Neuronal stem cell (in vitro differentiated cells): ENCODE results near the gene ZNF841.
"Not testable (repeated sequence)": the region's sequence is repeated elsewhere in the genome, so short reads cannot be mapped to it uniquely, and the experiment has no call there.

Experiments
- DNase-seq: peaks from one replicate; pipeline ENCODE4 v3.0.0-alpha.2; 2013; ENCODE audit warnings: low spot score
- H2AFZ ChIP-seq: one replicate; pipeline ENCODE4 v1.6.1; 2013; ENCODE audit warnings: mild to moderate bottlenecking, low read length, inconsistent platforms
- H2AK5ac ChIP-seq: 2 replicates; pipeline ENCODE4 v1.6.1; 2013; ENCODE audit warnings: low read depth, mild to moderate bottlenecking, inconsistent platforms, low read length, moderate library complexity, mixed read lengths
- H2BK120ac ChIP-seq: 2 replicates; pipeline ENCODE4 v1.6.1; 2013; ENCODE audit warnings: low read depth, mild to moderate bottlenecking, inconsistent platforms, low read length, moderate library complexity, mixed read lengths
- H2BK12ac ChIP-seq: one replicate; pipeline ENCODE4 v1.6.1; 2013; ENCODE audit warnings: low read length, inconsistent platforms
- H2BK15ac ChIP-seq: 2 replicates; pipeline ENCODE4 v1.6.1; 2013; ENCODE audit warnings: mild to moderate bottlenecking, low read length, inconsistent platforms, mixed read lengths
- H2BK5ac ChIP-seq: one replicate; pipeline ENCODE4 v1.6.1; 2013; ENCODE audit warnings: inconsistent platforms, mild to moderate bottlenecking, low read length, moderate library complexity
- H3K14ac ChIP-seq: one replicate; pipeline ENCODE4 v1.6.1; 2013; ENCODE audit warnings: low read length, inconsistent platforms
- H3K18ac ChIP-seq: 2 replicates; pipeline ENCODE4 v1.6.1; 2013; ENCODE audit warnings: low read length, inconsistent platforms
- H3K23ac ChIP-seq: 2 replicates; pipeline ENCODE4 v1.6.1; 2013; ENCODE audit warnings: low read depth, mild to moderate bottlenecking, mixed read lengths, low read length, inconsistent platforms; ENCODE audit not compliant: poor library complexity
- H3K27ac ChIP-seq: replicated peaks from 3 replicates; pipeline ENCODE4 v1.5.1; 2013; ENCODE audit warnings: low read length, inconsistent platforms
- H3K27me3 ChIP-seq, 3 experiments: 2 replicates each; pipeline ENCODE4 v1.6.1; 2013; ENCODE audit warnings: low read length in 3 of 3, mild to moderate bottlenecking in 2 of 3, inconsistent platforms in 1 of 3, low read depth in 1 of 3, mixed read lengths in 1 of 3, moderate library complexity in 1 of 3; ENCODE audit not compliant: control insufficient read depth in 3 of 3, insufficient read depth in 3 of 3
- H3K36me3 ChIP-seq, 2 donors: replicated peaks in 1 of 2; 2 replicates each; pipeline ENCODE4 v1.6.1; 2013; ENCODE audit warnings: low read length in 2 of 2; ENCODE audit not compliant: control insufficient read depth in 2 of 2, insufficient read depth in 2 of 2
- H3K4ac ChIP-seq: 2 replicates; pipeline ENCODE4 v1.6.1; 2013; ENCODE audit warnings: inconsistent platforms, mild to moderate bottlenecking, low read length, moderate library complexity
- H3K4me1 ChIP-seq, 2 donors: 1 replicate in 1 of 2; 2 replicates in 1 of 2; pipeline ENCODE4 v1.6.1; 2013; ENCODE audit warnings: low read length in 2 of 2, low read depth in 1 of 2; ENCODE audit not compliant: control insufficient read depth in 2 of 2, insufficient read depth in 1 of 2
- H3K4me2 ChIP-seq: one replicate; pipeline ENCODE4 v1.6.1; 2013; ENCODE audit warnings: mild to moderate bottlenecking, low read length, inconsistent platforms; ENCODE audit not compliant: insufficient read depth, poor library complexity, severe bottlenecking
- H3K4me3 ChIP-seq, 2 donors: 2 replicates each; pipeline ENCODE4 v1.5.1; 2013; ENCODE audit warnings: low read length in 2 of 2, mild to moderate bottlenecking in 2 of 2, inconsistent platforms in 1 of 2, moderate library complexity in 1 of 2
- H3K79me1 ChIP-seq: one replicate; pipeline ENCODE4 v1.6.1; 2013; ENCODE audit warnings: low read depth, mild to moderate bottlenecking, inconsistent platforms, low read length, moderate library complexity
- H3K9ac ChIP-seq: one replicate; pipeline ENCODE4 v1.6.1; 2013; ENCODE audit warnings: mild to moderate bottlenecking, low read depth, low read length, inconsistent platforms; ENCODE audit not compliant: poor library complexity
- H3K9me3 ChIP-seq, 2 donors: replicated peaks in 1 of 2; 2 replicates each; pipeline versions ENCODE3 to v1.6.1; 2013; ENCODE audit warnings: low read length in 2 of 2, mild to moderate bottlenecking in 2 of 2, inconsistent platforms in 1 of 2, low read depth in 1 of 2, mixed read lengths in 1 of 2, moderate library complexity in 1 of 2; ENCODE audit not compliant: control insufficient read depth in 2 of 2, insufficient read depth in 1 of 2
- H4K8ac ChIP-seq: one replicate; pipeline ENCODE4 v1.6.1; 2013; ENCODE audit warnings: low read depth, mild to moderate bottlenecking, inconsistent platforms, low read length, moderate library complexity
- H4K91ac ChIP-seq: one replicate; pipeline ENCODE4 v1.6.1; 2013; ENCODE audit warnings: low read length, low read depth, mild to moderate bottlenecking, inconsistent platforms; ENCODE audit not compliant: poor library complexity
- WGBS, 2 donors: extraction: QIAGEN DNeasy Blood & Tissue Kit; methylation state at CpG; one replicate each; pipeline ENCODE4 v1.1.7; 2013; ENCODE audit warnings: missing lambda C conversion rate in 2 of 2, mixed read lengths in 1 of 2; ENCODE audit not compliant: insufficient read length in 2 of 2, insufficient replicate concordance in 1 of 2; ENCODE audit errors: extremely low coverage in 2 of 2; 5-methylcytosine and 5-hydroxymethylcytosine counted together

Gene ZNF841

DNA sequence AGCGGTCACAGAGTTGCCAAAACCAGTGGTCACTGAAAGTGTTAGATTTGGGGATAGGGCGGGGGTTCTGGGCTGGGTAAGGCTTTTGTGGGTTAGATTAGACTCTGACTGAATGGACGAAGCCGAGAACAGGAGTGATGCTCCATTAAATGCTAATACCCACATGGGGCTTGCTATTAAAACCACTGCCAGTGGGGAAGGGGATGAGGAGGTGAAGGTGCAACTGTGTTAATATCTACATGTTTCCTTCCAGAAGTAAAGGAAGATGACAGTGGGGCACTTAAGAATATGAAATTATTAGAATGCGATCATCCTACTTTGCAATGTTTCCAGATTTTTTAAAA, 66.8 kb downstream of the ZNF841 start:
- peak overlapping the region; percentile 88 for H3K27ac ChIP-seq
- H2BK15ac ChIP-seq, result no peak overlapping the region

DNA sequence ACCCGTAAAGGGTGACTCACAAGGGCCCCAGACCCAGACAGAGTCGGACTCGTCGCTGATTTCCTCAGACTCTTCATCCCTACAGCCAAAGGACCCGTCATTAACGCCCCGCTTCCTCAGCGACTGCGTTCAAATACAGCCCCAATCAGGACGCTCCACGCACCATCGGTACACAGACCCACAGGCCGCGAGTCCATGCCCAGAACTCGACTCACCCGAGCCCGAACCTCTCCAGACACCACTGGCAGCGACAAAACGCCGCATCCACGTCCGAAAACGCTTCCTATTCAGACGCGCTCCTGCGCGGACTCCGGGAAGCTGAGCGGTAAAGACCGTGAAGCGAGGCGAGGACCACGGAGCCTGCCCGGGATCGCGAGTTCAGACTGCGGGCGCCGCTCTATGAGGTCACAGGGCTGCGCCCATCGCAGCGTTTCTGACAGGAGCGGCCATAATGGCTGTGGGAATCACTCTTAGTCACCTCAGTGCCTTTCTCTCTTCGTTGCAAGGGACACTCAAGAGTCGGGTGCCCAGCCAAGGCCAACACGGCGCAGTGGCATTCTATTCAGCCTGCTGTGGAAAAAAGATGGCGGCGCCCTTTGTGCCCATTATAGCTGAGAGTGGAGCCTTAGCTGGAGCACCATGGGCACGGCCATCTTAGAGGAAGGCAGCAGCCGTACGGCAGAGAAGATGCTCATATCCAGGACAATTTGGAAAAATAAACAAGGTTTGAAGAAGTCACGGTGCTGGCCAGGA, 67.4 kb downstream of the ZNF841 start, which contains the start of gene ZNF614:
TSS of gene ZNF614 (minus strand) at position 353 of the 753 bp plus-strand sequence. CDS start 2,634 bp downstream, outside the sequence.
- WGBS, 2 donors, result no CpG with 5 or more reads among the region's 53 CpGs
- H3K36me3 ChIP-seq, result peaks cover 16 to 54% of the 10 kb centered on the region in 2 donors

More for the DNA sequence above, 66.8 kb downstream of the ZNF841 start:
- DNase-seq, result no peak
- H3K18ac ChIP-seq, result peak overlapping the region; percentile 88
- peaks cover 2% of the 10 kb centered on the region for H3K79me1 ChIP-seq
- peaks cover 13 to 80% of the 10 kb centered on the region in 2 donors for H3K9me3 ChIP-seq
- no peak overlapping the region for H3K23ac ChIP-seq
- no peaks in the 10 kb centered on the region for H3K27me3 ChIP-seq
- H2BK12ac ChIP-seq, result no peak overlapping the region
- no peak overlapping the region for H3K4ac ChIP-seq
- H2BK120ac ChIP-seq, result no peak overlapping the region
- peak overlapping the region; percentile 95 for H2AFZ ChIP-seq
- H3K9ac ChIP-seq, result no peak overlapping the region
- H2BK5ac ChIP-seq, result peak overlapping the region; percentile 76
- no peak overlapping the region for H3K14ac ChIP-seq
- no peak overlapping the region for H2AK5ac ChIP-seq
- H3K4me1 ChIP-seq, result no peaks in the 10 kb centered on the region
- H3K4me2 ChIP-seq, result peak overlapping the region; percentile 65
- peaks cover 16 to 54% of the 10 kb centered on the region in 2 donors for H3K36me3 ChIP-seq
- H4K8ac ChIP-seq, result no peak overlapping the region
- H4K91ac ChIP-seq, result no peak overlapping the region
- no CpG with 5 or more reads among the region's 5 CpGs for WGBS, 2 donors
- peak overlapping the region; percentile 84 to 99 for H3K4me3 ChIP-seq

DNA sequence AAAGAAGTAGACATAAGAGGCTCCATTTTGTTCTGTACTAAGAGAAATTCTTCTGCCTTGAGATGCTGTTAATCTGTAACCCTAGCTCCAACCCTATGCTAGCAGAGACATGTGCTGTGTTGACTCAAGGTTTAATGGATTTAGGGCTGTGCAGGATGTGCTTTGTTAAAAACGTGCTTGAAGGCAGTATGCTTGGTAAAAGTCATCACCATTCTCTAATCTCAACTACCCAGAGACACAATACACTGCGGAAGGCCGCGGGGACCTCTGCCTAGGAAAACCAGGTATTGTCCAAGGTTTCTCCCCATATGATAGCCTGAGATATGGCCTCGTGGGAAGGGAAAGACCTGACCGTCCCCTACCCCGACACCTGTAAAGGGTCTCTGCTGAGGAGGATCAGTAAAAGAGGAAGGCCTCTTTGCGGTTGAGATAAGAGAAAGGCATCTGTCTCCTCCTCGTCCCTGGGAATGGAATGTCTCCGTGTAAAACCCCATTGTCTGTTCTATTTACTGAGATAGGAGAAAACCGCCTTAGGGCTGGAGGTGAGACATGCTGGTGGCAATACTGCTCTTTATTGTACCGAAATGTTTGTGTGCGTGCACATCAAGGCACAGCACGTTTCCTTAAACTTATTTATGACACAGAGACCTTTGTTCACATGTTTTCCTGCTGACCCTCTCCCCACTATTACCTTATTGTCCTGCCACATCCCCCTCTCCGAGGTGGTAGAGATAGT, 69.1 kb downstream of the ZNF841 start:
- H2AK5ac ChIP-seq, H3K9ac ChIP-seq, H3K4me3 ChIP-seq, H3K27me3 ChIP-seq, H3K79me1 ChIP-seq, DNase-seq, H3K4me1 ChIP-seq, H2BK5ac ChIP-seq, H2AFZ ChIP-seq, H3K27ac ChIP-seq, H3K4ac ChIP-seq, H2BK15ac ChIP-seq, H3K18ac ChIP-seq, H2BK12ac ChIP-seq, H4K8ac ChIP-seq, H3K14ac ChIP-seq, H2BK120ac ChIP-seq, H3K4me2 ChIP-seq, H3K23ac ChIP-seq, H4K91ac ChIP-seq: not testable (repeated sequence)
- no CpG with 5 or more reads among the region's 15 CpGs for WGBS, 2 donors
- Histone ChIP-seq H3K9me3 (peaks cover 12 to 76% of the 10 kb centered on the region in 2 donors), H3K36me3 (peaks cover 16 to 51% of the 10 kb centered on the region in 2 donors)

More for the DNA sequence above, 67.4 kb downstream of the ZNF841 start, which contains the start of gene ZNF614:
- Histone ChIP-seq H4K91ac (no peak within 1 kb of the TSS), H3K18ac (peak within 1 kb of the TSS; percentile 96), H2BK12ac (no peak within 1 kb of the TSS), H2BK120ac (no peak within 1 kb of the TSS), H3K27me3 (no peaks in the 10 kb centered on the region), H3K4me1 (no peaks in the 10 kb centered on the region), H3K4me3 (peak within 1 kb of the TSS; percentile 84 to 99), H3K4me2 (peak within 1 kb of the TSS; percentile 65), H3K4ac (no peak within 1 kb of the TSS), H3K79me1 (peaks cover 2% of the 10 kb centered on the region), H2AFZ (peak within 1 kb of the TSS; percentile 95), H2BK5ac (peak within 1 kb of the TSS; percentile 76), H3K27ac (peak within 1 kb of the TSS; percentile 88), H3K9me3 (peaks cover 8 to 80% of the 10 kb centered on the region in 2 donors), H3K14ac (peak within 1 kb of the TSS; percentile 4), H2AK5ac (peak within 1 kb of the TSS; percentile 67), H2BK15ac (no peak within 1 kb of the TSS), H4K8ac (no peak within 1 kb of the TSS), H3K9ac (peak within 1 kb of the TSS; percentile 90), H3K23ac (peak within 1 kb of the TSS; percentile 38)
- peak; percentile 79 for DNase-seq

DNA sequence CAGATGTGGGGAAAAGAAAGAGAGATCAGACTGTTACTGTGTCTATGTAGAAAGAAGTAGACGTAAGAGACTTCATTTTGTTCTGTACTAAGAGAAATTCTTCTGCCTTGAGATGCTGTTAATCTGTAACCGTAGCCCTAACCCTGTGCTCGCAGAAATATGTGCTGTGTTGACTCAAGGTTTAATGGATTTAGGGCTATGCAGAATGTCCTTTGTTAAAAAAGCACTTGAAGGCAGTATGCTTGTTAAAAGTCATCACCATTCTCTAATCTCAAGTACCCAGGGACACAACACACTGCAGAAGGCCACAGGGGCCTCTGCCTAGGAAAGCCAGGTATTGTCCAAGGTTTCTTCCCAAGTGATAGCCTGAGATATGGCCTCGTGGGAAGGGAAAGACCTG, 71.1 kb downstream of the ZNF841 start:
- not testable (repeated sequence) for H2BK15ac ChIP-seq, H2BK12ac ChIP-seq, H3K27ac ChIP-seq, H3K18ac ChIP-seq, H4K91ac ChIP-seq, H3K4me3 ChIP-seq, H3K4me1 ChIP-seq, H2BK5ac ChIP-seq, H2BK120ac ChIP-seq, H4K8ac ChIP-seq, H3K4me2 ChIP-seq, H3K79me1 ChIP-seq, DNase-seq, H2AFZ ChIP-seq, H3K23ac ChIP-seq, H3K14ac ChIP-seq, H3K27me3 ChIP-seq, H3K4ac ChIP-seq, H2AK5ac ChIP-seq, H3K9ac ChIP-seq
- WGBS, 2 donors, result no CpG with 5 or more reads among the region's 4 CpGs
- Histone ChIP-seq H3K9me3 (peaks cover 9 to 76% of the 10 kb centered on the region in 2 donors), H3K36me3 (peaks cover 21 to 65% of the 10 kb centered on the region in 2 donors)
